Cardiac muscle cell (in vitro differentiated cells and primary cell): Measurements from ENCODE around the gene EGLN1. TPM values are rescaled to one million over a fixed set of nuclear protein-coding genes. Genes with fewer than 3 reads are reported as not detected.

Experiments used
- DNase-seq, 2 donors: peaks; one replicate each; pipeline versions ENCODE4 v3.0.0 to v3.0.0-alpha.2; 2010 to 2017; ENCODE audit warnings: low read depth in 1 of 2, low spot score in 1 of 2
- H3K27ac ChIP-seq: fragments of 200-600 bp; sonication (generic); 2 replicates; pipeline ENCODE4 v1.5.1; 2016
- H3K27me3 ChIP-seq: fragments of 200-600 bp; sonication (generic); 2 replicates; pipeline ENCODE4 v1.6.0; 2016; ENCODE audit warnings: control low read depth
- H3K36me3 ChIP-seq: fragments of 200-600 bp; sonication (generic); 2 replicates; pipeline ENCODE4 v1.5.1; 2016; ENCODE audit warnings: control low read depth
- H3K4me1 ChIP-seq: fragments of 200-600 bp; sonication (generic); 2 replicates; pipeline ENCODE4 v1.8.1; 2017; ENCODE audit warnings: low read depth, mild to moderate bottlenecking, mixed run types
- H3K4me3 ChIP-seq: fragments of 200-600 bp; sonication (generic); 2 replicates; pipeline ENCODE4 v1.5.1; 2016; ENCODE audit warnings: mild to moderate bottlenecking
- H3K9me3 ChIP-seq: fragments of 200-600 bp; sonication (generic); 2 replicates; pipeline ENCODE4 v1.5.1; 2017; ENCODE audit warnings: low read depth, mild to moderate bottlenecking, control low read depth
- CTCF ChIP-seq: IDR thresholded peaks from 2 replicates; pipeline ENCODE4 v1.5.1; 2012; ENCODE audit warnings: low read depth, mild to moderate bottlenecking, low read length
- polyA plus RNA-seq: library from polyadenylated mRNA; unstranded; fragments of >200 nt; fragmentation: Nextera tagmentation; extraction: Ambion mirVana; gene quantifications from 2 replicates; pipeline ENCODE4 v1.2.1, GENCODE V29; 2016
- total RNA-seq: library from RNA; depleted of rRNA; stranded (reverse); fragments of >200 nt; gene quantifications from 2 replicates; pipeline ENCODE4 v1.2.3, GENCODE V29; 2016

Gene EGLN1
- total and polyA plus RNA-seq, 2 experiments from 2014 or later = 54.0 to 67.6 TPM

GRCh38 chr1:231364192-231364591 is 57.9 kb downstream of the EGLN1 start:
- Histone ChIP-seq H3K27me3 (no peaks in the 10 kb centered on the region), H3K4me1 (no peaks in the 10 kb centered on the region), H3K36me3 (peaks cover 34% of the 10 kb centered on the region), H3K4me3 (no peak overlapping the region), H3K27ac (no peak overlapping the region), H3K9me3 (no peaks in the 10 kb centered on the region)
- DNase-seq = no peak
- no peak for TF ChIP-seq CTCF

- no peak for DNase-seq
- no peak for TF ChIP-seq CTCF
Measured at GRCh38 chr1:231363624-231364023, 58.5 kb downstream of the EGLN1 start.

DNA sequence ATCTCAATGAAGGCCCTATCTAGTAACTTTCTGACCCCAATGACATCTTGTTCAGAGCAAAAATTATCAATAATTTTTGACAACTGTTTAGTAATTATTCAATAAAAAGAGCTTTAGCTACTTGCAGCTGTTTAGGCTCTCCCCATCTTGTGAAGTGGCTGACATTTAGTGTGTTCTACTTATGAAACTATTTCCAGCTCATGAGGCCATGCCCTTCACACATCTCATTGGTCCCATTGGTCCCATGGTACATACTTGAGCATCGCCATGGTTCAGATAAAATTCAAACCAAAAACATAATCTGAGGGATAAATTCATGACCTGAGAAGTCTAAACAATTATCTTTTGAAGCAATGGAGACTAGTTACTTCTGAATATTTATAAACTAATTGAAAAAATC is 59.8 kb downstream of the EGLN1 start:
- peaks cover 22% of the 10 kb centered on the region for H3K36me3 ChIP-seq
- no peaks in the 10 kb centered on the region for H3K27me3 ChIP-seq
- no peak for DNase-seq
- H3K4me3 ChIP-seq = no peak overlapping the region
- no peak overlapping the region for H3K27ac ChIP-seq
- no peak for TF ChIP-seq CTCF
- no peaks in the 10 kb centered on the region for H3K9me3 ChIP-seq
- no peaks in the 10 kb centered on the region for H3K4me1 ChIP-seq

More at GRCh38 chr1:231363624-231364023, 58.5 kb downstream of the EGLN1 start:
- Histone ChIP-seq H3K4me1 (no peaks in the 10 kb centered on the region), H3K27me3 (no peaks in the 10 kb centered on the region), H3K9me3 (no peaks in the 10 kb centered on the region), H3K4me3 (no peak overlapping the region), H3K36me3 (peaks cover 31% of the 10 kb centered on the region), H3K27ac (no peak overlapping the region)

DNA sequence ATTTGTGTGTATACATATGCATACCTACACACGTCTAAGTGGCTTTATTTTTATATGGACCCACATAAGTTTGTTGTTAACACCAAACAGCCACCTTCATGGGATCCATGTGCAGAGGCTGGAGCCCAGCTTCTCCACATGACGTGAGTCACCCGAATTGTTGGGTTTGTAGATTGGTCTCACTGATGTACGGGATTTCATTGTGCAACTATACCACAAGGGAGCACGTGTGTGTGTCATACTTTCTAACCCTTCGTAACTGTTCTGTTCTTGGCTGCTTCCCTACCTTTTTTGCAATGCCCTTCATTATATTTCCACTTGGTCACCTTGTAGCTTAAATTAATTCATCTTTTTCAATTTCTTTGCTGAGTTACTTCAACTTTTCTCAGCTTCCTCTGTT is 63.0 kb downstream of the EGLN1 start:
- no peak for TF ChIP-seq CTCF
- Histone ChIP-seq H3K4me3 (no peak overlapping the region), H3K4me1 (no peaks in the 10 kb centered on the region), H3K27me3 (no peaks in the 10 kb centered on the region), H3K36me3 (peaks cover 5% of the 10 kb centered on the region), H3K27ac (no peak overlapping the region), H3K9me3 (no peaks in the 10 kb centered on the region)
- peak in 1 of 2 donors; percentile 96 for DNase-seq

GRCh38 chr1:231357831-231358354 is 64.2 kb downstream of the EGLN1 start:
- TF ChIP-seq CTCF = peak; percentile 70
- H3K27ac ChIP-seq = peak overlapping the region; percentile 25
- H3K4me1 ChIP-seq = no peaks in the 10 kb centered on the region
- H3K9me3 ChIP-seq = no peaks in the 10 kb centered on the region
- H3K4me3 ChIP-seq = no peak overlapping the region
- peak; percentile 72 to 79 for DNase-seq
- no peaks in the 10 kb centered on the region for H3K36me3 ChIP-seq
- H3K27me3 ChIP-seq = no peaks in the 10 kb centered on the region
